B cell (primary cell): ENCODE results near the gene KIRREL3. TPM values are rescaled to one million over a fixed set of nuclear protein-coding genes. Genes with fewer than 3 reads are reported as not detected.

Source experiments
- ATAC-seq: fragments of 200-7000 bp; cut with Tn5 transposase; one replicate; pipeline ENCODE4 v1.10.0; 2021; ENCODE audit warnings: low read depth, mild to moderate bottlenecking, moderate number of reproducible peaks, moderate library complexity
- CTCF ChIA-PET: fragments of 350-600 bp; sonication (Branson Sonifier 250); formaldehyde crosslinking; loops from one replicate; lab custom pipeline; 2021; ENCODE audit warnings: antibody characterized with exemption, inconsistent platforms; lab: Charles Lee
- POLR2A ChIA-PET: fragments of 350-600 bp; sonication (Branson Sonifier 250); formaldehyde crosslinking; loops from one replicate; lab custom pipeline; 2021; ENCODE audit warnings: antibody characterized with exemption; lab: Charles Lee
- DNase-seq: peaks from one replicate; pipeline ENCODE4 v3.0.0; 2013
- H2AFZ ChIP-seq: 2 replicates; pipeline ENCODE4 v1.6.1; 2012; ENCODE audit warnings: mild to moderate bottlenecking, low read depth, low read length; ENCODE audit not compliant: insufficient read depth, poor library complexity, severe bottlenecking
- H3K27ac ChIP-seq, 2 donors: 1 replicate in 1 of 2; 2 replicates in 1 of 2; pipeline ENCODE4 v1.5.1; 2012 to 2013; ENCODE audit warnings: low read length in 2 of 2, mild to moderate bottlenecking in 2 of 2, moderate library complexity in 1 of 2
- H3K27me3 ChIP-seq, 4 experiments: fragments of 200-600 bp in 1 of 4; sonication (generic) in 1 of 4; replicated peaks in 1 of 4; 1 replicate in 2 of 4; 2 replicates in 2 of 4; pipeline versions ENCODE4 v1.6.1 to v1.7.0; 2013 to 2016; ENCODE audit warnings: low read length in 3 of 4, mild to moderate bottlenecking in 2 of 4, mixed read lengths in 1 of 4, moderate library complexity in 1 of 4; ENCODE audit not compliant: insufficient read depth in 4 of 4, control insufficient read depth in 3 of 4; ENCODE audit errors: control extremely low read depth in 1 of 4
- H3K36me3 ChIP-seq, 2 experiments: replicated peaks in 1 of 2; 1 replicate in 1 of 2; 2 replicates in 1 of 2; pipeline versions ENCODE4 v1.6.1 to v1.7.1; 2013; ENCODE audit warnings: low read length in 1 of 2; ENCODE audit not compliant: insufficient read depth in 2 of 2, control insufficient read depth in 1 of 2; ENCODE audit errors: control extremely low read depth in 1 of 2, extremely low read depth in 1 of 2
- H3K4me1 ChIP-seq, 2 donors: fragments of 200-600 bp in 1 of 2; sonication (generic) in 1 of 2; 1 replicate in 1 of 2; 2 replicates in 1 of 2; pipeline versions ENCODE4 v1.5.1 to v1.6.1; 2013 to 2017; ENCODE audit warnings: low read length in 2 of 2; ENCODE audit not compliant: control insufficient read depth in 2 of 2, insufficient read depth in 2 of 2
- H3K4me2 ChIP-seq: replicated peaks from 2 replicates; pipeline ENCODE3; 2012; ENCODE audit warnings: mild to moderate bottlenecking, low read depth, low read length; ENCODE audit not compliant: poor library complexity, severe bottlenecking
- H3K4me3 ChIP-seq, 5 experiments: fragments of 200-600 bp in 1 of 5; sonication (generic) in 1 of 5; 1 replicate in 3 of 5; 2 replicates in 2 of 5; pipeline versions ENCODE4 v1.5.1 to v1.7.0; 2011 to 2016; ENCODE audit warnings: low read length in 4 of 5, mild to moderate bottlenecking in 4 of 5, low read depth in 2 of 5, control low read depth in 1 of 5, moderate library complexity in 1 of 5; ENCODE audit not compliant: insufficient read depth in 1 of 5; ENCODE audit errors: control extremely low read depth in 1 of 5, extremely low read depth in 1 of 5
- H3K79me2 ChIP-seq: fragments of 200-600 bp; sonication (generic); one replicate; pipeline ENCODE4 v1.6.0; 2016; ENCODE audit warnings: low read length; ENCODE audit not compliant: control insufficient read depth, insufficient read depth
- H3K9ac ChIP-seq: fragments of 200-600 bp; sonication (generic); 2 replicates; pipeline ENCODE4 v1.6.1; 2017; ENCODE audit warnings: mild to moderate bottlenecking, low read length, moderate library complexity
- H3K9me3 ChIP-seq, 3 donors: one replicate each; pipeline versions ENCODE4 v1.6.1 to v1.7.1; 2013; ENCODE audit warnings: low read length in 2 of 3; ENCODE audit not compliant: control insufficient read depth in 2 of 3, insufficient read depth in 1 of 3; ENCODE audit errors: control extremely low read depth in 1 of 3
- H4K20me1 ChIP-seq: 2 replicates; pipeline ENCODE4 v1.6.0; 2012; ENCODE audit warnings: mild to moderate bottlenecking, low read length; ENCODE audit not compliant: insufficient read depth, control insufficient read depth, poor library complexity, severe bottlenecking
- H3K27ac Mint-ChIP-seq: one replicate; pipeline ENCODE4 v1.8.0; 2021; ENCODE audit warnings: mixed read lengths
- H3K27me3 Mint-ChIP-seq: one replicate; pipeline ENCODE4 v1.8.0; 2021; ENCODE audit warnings: mixed read lengths
- H3K4me1 Mint-ChIP-seq: one replicate; pipeline ENCODE4 v1.8.0; 2021; ENCODE audit warnings: mixed read lengths
- H3K4me3 Mint-ChIP-seq: one replicate; pipeline ENCODE4 v1.8.0; 2021; ENCODE audit warnings: mixed read lengths
- H3K9me3 Mint-ChIP-seq: one replicate; pipeline ENCODE4 v1.8.0; 2022; ENCODE audit warnings: mixed read lengths; ENCODE audit not compliant: insufficient read depth
- CTCF ChIP-seq: fragments of 200-600 bp; IDR thresholded peaks from one replicate; pipeline ENCODE4 v1.8.0; 2022; ENCODE audit warnings: antibody characterized with exemption, mild to moderate bottlenecking
- EZH2 ChIP-seq: IDR thresholded peaks from 2 replicates; pipeline ENCODE4 v1.6.1; 2012; ENCODE audit warnings: borderline replicate concordance, low read depth, mild to moderate bottlenecking, moderate library complexity, low read length; ENCODE audit not compliant: insufficient read depth, poor library complexity, severe bottlenecking
- WGBS: methylation state at CpG from one replicate; pipeline ENCODE4 v1.1.5; 2013; ENCODE audit warnings: missing lambda C conversion rate; ENCODE audit not compliant: insufficient coverage; 5-methylcytosine and 5-hydroxymethylcytosine counted together
- intact Hi-C: fragments of 100-400 bp; cut with micrococcal nuclease; formaldehyde crosslinking; loops from one replicate; pipeline ENCODE4 v1.10.0; 2022
- polyA plus RNA-seq: library from polyadenylated mRNA; depleted of rRNA; stranded (reverse); fragments of >200 nt; gene quantifications from 2 replicates; pipeline ENCODE4 v1.2.3, GENCODE V29; 2012
- total RNA-seq, 2 donors: library from RNA; stranded (reverse); fragments of 120-200 nt in 1 of 2; gene quantifications; 1 replicate in 1 of 2; 2 replicates in 1 of 2; pipeline versions ENCODE4 v1.2.3 to v1.2.4, GENCODE V29; 2013 to 2022

Gene KIRREL3
- total and polyA plus RNA-seq, 2 donors (not counting 1 experiment from before 2014, with no cell fraction given): not detected

GRCh38 chr11:126686938-126687337 lies 313.6 kb downstream of the KIRREL3 start:
- ChIA-PET POLR2A (no interaction called here), CTCF (no interaction called here)
- no peaks in the 10 kb centered on the region for H3K79me2 ChIP-seq
- H3K4me3 ChIP-seq: no peak overlapping the region
- no peak overlapping the region for H3K27ac Mint-ChIP-seq
- H3K36me3 ChIP-seq: no peaks in the 10 kb centered on the region
- no peak overlapping the region for H3K4me3 Mint-ChIP-seq
- no peaks in the 10 kb centered on the region for H3K9me3 Mint-ChIP-seq
- H3K27me3 ChIP-seq: peaks cover 0 to 2% (median 0%) of the 10 kb centered on the region in 4 experiments
- H2AFZ ChIP-seq: no peak overlapping the region
- no peak overlapping the region for H3K4me2 ChIP-seq
- H3K27ac ChIP-seq: no peak overlapping the region
- no peak for TF ChIP-seq CTCF
- DNase-seq (no peak), ATAC-seq (no peak)
- H3K9ac ChIP-seq: no peak overlapping the region
- H3K4me1 Mint-ChIP-seq: no peaks in the 10 kb centered on the region
- H3K9me3 ChIP-seq: no peaks in the 10 kb centered on the region
- no peaks in the 10 kb centered on the region for H4K20me1 ChIP-seq
- intact Hi-C loops: no loop called here
- 69% methylated on average over 3 of the region's 4 CpGs for WGBS
- H3K4me1 ChIP-seq: no peaks in the 10 kb centered on the region
- no peaks in the 10 kb centered on the region for H3K27me3 Mint-ChIP-seq

- Mint-ChIP-seq H3K9me3 (no peaks in the 10 kb centered on the region), H3K27me3 (no peaks in the 10 kb centered on the region), H3K27ac (no peak overlapping the region), H3K4me3 (no peak overlapping the region), H3K4me1 (no peaks in the 10 kb centered on the region)
- Histone ChIP-seq H3K36me3 (no peaks in the 10 kb centered on the region), H4K20me1 (no peaks in the 10 kb centered on the region), H3K27ac (no peak overlapping the region), H3K4me1 (no peaks in the 10 kb centered on the region), H3K9ac (no peak overlapping the region), H3K4me2 (no peak overlapping the region), H3K4me3 (no peak overlapping the region), H3K79me2 (no peaks in the 10 kb centered on the region), H3K9me3 (no peaks in the 10 kb centered on the region), H2AFZ (no peak overlapping the region), H3K27me3 (peaks cover 0 to 2% (median 0%) of the 10 kb centered on the region in 4 experiments)
- TF ChIP-seq EZH2 (no peak), CTCF (no peak)
- no peak for DNase-seq
- ATAC-seq: no peak
- ChIA-PET CTCF (no interaction called here), POLR2A (no interaction called here)
- 86% methylated on average over 16 of the region's 19 CpGs for WGBS
- intact Hi-C loops: no loop called here
Measured at GRCh38 chr11:126683766-126684728, 316.5 kb downstream of the KIRREL3 start.
